HepG2 (cell line): ENCODE results near the gene ZNF546. TPM values are rescaled to one million over a fixed set of nuclear protein-coding genes. Genes with fewer than 3 reads are reported as not detected.

ENCODE experiments used
- ATAC-seq: fragments of 200-7000 bp; cut with Tn5 transposase; 3 replicates; pipeline ENCODE4 v1.9.1; 2020; ENCODE audit warnings: mild to moderate bottlenecking, moderate library complexity
- BruUV-seq: library from RNA; stranded (reverse); fragments of 400-500 nt; replicated peaks from 2 replicates; lab custom pipeline; 2021; lab: Mats Ljungman, UMichigan
- CTCF ChIA-PET: fragments of 300-600 bp; formaldehyde crosslinking; extraction: SDS; loops from one replicate; lab custom pipeline; 2021; ENCODE audit warnings: low total read pairs, inconsistent platforms, low intra/inter-chr PET ratio; lab: Yijun Ruan, JAX
- POLR2A ChIA-PET: fragments of 350-600 bp; sonication (Branson Sonifier 250); formaldehyde crosslinking; loops from one replicate; lab custom pipeline; 2020; ENCODE audit warnings: antibody characterized with exemption, inconsistent platforms; lab: Yijun Ruan, JAX
- DNase-seq: peaks from one replicate; pipeline ENCODE4 v3.0.0-alpha.2; 2015; ENCODE audit warnings: low spot score
- FAIRE-seq: peaks from 3 replicates; lab custom pipeline; 2011; peaks lifted over from hg19 to GRCh38; lab: Jason Lieb, UNC
- H2AFZ ChIP-seq: one replicate; pipeline ENCODE4 v1.6.1; 2011; ENCODE audit warnings: low read length, inconsistent platforms
- H3K27ac ChIP-seq: fragments of 300-600 bp; 3 replicates; pipeline ENCODE4 v1.8.0; 2011; ENCODE audit warnings: mixed run types, mild to moderate bottlenecking, mixed read lengths, low read length, inconsistent platforms; ENCODE audit not compliant: insufficient read depth; ENCODE audit errors: extremely low read length
- H3K27me3 ChIP-seq, 2 experiments: fragments of 200-600 bp in 1 of 2; 2 replicates in 1 of 2; 3 replicates in 1 of 2; pipeline versions ENCODE4 v1.6.0 to v1.8.0; 2011; ENCODE audit warnings: low read length in 2 of 2, mild to moderate bottlenecking in 2 of 2, moderate library complexity in 2 of 2, inconsistent platforms in 1 of 2; ENCODE audit not compliant: insufficient read depth in 2 of 2, control insufficient read depth in 1 of 2
- H3K36me3 ChIP-seq, 2 experiments: fragments of 200-600 bp in 1 of 2; replicated peaks in 1 of 2; 2 replicates in 1 of 2; 3 replicates in 1 of 2; pipeline versions ENCODE4 v1.5.1 to v1.8.0; 2011; ENCODE audit warnings: low read length in 2 of 2, inconsistent platforms in 1 of 2; ENCODE audit not compliant: insufficient read depth in 2 of 2, control insufficient read depth in 1 of 2
- H3K4me1 ChIP-seq: 2 replicates; pipeline ENCODE4 v1.5.1; 2012; ENCODE audit warnings: low read length, inconsistent platforms; ENCODE audit not compliant: insufficient read depth
- H3K4me2 ChIP-seq: 2 replicates; pipeline ENCODE4 v1.6.0; 2011; ENCODE audit warnings: low read depth, low read length, inconsistent platforms
- H3K4me3 ChIP-seq, 3 experiments: fragments of 200-600 bp in 1 of 3; sonication (generic), shearing (Covaris generic) in 1 of 3; replicated peaks in 1 of 3; 2 replicates each; pipeline ENCODE4 v1.5.1; 2011 to 2016; ENCODE audit warnings: low read length in 3 of 3, inconsistent platforms in 2 of 3, low read depth in 2 of 3, mild to moderate bottlenecking in 2 of 3, control low read depth in 1 of 3, mixed read lengths in 1 of 3; ENCODE audit not compliant: insufficient read depth in 1 of 3
- H3K79me2 ChIP-seq: one replicate; pipeline ENCODE4 v1.6.1; 2011; ENCODE audit warnings: low read length, inconsistent platforms; ENCODE audit not compliant: insufficient read depth
- H3K9ac ChIP-seq: 2 replicates; pipeline ENCODE4 v1.6.0; 2011; ENCODE audit warnings: mild to moderate bottlenecking, low read depth, low read length, inconsistent platforms; ENCODE audit not compliant: insufficient read depth
- H3K9me3 ChIP-seq: 2 replicates; pipeline ENCODE4 v1.5.1; 2012; ENCODE audit warnings: mild to moderate bottlenecking, low read length
- H4K20me1 ChIP-seq: 2 replicates; pipeline ENCODE4 v1.6.0; 2011; ENCODE audit warnings: inconsistent platforms, mild to moderate bottlenecking, low read length, moderate library complexity; ENCODE audit not compliant: insufficient read depth
- FOSL2 ChIP-seq: sonication (generic); formaldehyde crosslinking; IDR thresholded peaks from 2 replicates; pipeline ENCODE4 v1.4.0; 2020; ENCODE audit warnings: missing genetic modification reagents
- KLF6 ChIP-seq: IDR thresholded peaks from 2 replicates; pipeline ENCODE4 v1.8.0; 2016; ENCODE audit warnings: missing biosample characterization, missing genetic modification reagents
- RNF2 ChIP-seq: fragments of 450-650 bp; conservative IDR thresholded peaks from 2 replicates; pipeline ENCODE4 v1.6.1; 2016; ENCODE audit warnings: low read depth
- U2AF1 ChIP-seq: fragments of 200-400 bp; formaldehyde crosslinking; optimal IDR thresholded peaks from 2 replicates; pipeline ENCODE3; 2017; ENCODE audit warnings: mild to moderate bottlenecking, low read depth, low read length
- ZBTB8A ChIP-seq: sonication (generic); formaldehyde crosslinking; IDR thresholded peaks from 2 replicates; pipeline ENCODE4 v1.4.0; 2020; ENCODE audit warnings: mild to moderate bottlenecking, low read depth, missing genetic modification reagents, borderline replicate concordance
- ZFP82 ChIP-seq: sonication (generic); formaldehyde crosslinking; IDR thresholded peaks from 2 replicates; pipeline ENCODE4 v1.5.1; 2020; ENCODE audit warnings: mild to moderate bottlenecking, missing genetic modification reagents, borderline replicate concordance
- ZNF337 ChIP-seq: sonication (generic); formaldehyde crosslinking; IDR thresholded peaks from 2 replicates; pipeline ENCODE4 v1.5.1; 2020; ENCODE audit warnings: missing genetic modification reagents, low read depth, mild to moderate bottlenecking, borderline replicate concordance
- ZNF430 ChIP-seq: sonication (generic); formaldehyde crosslinking; IDR thresholded peaks from 2 replicates; pipeline ENCODE4 v1.9.0; 2021; ENCODE audit warnings: mild to moderate bottlenecking, missing genetic modification reagents
- ZNF484 ChIP-seq: sonication (generic); formaldehyde crosslinking; IDR thresholded peaks from 2 replicates; pipeline ENCODE4 v1.5.1; 2020; ENCODE audit warnings: mild to moderate bottlenecking, low read depth, missing genetic modification reagents, borderline replicate concordance
- ZNF737 ChIP-seq: sonication (generic); formaldehyde crosslinking; IDR thresholded peaks from 2 replicates; pipeline ENCODE4 v1.5.0; 2020; ENCODE audit warnings: missing genetic modification reagents, mild to moderate bottlenecking, borderline replicate concordance
- ZNF784 ChIP-seq: sonication (generic); formaldehyde crosslinking; IDR thresholded peaks from 2 replicates; pipeline ENCODE4 v1.5.1; 2020; ENCODE audit warnings: missing genetic modification reagents, mild to moderate bottlenecking, borderline replicate concordance
- ZSCAN12 ChIP-seq: sonication (generic); formaldehyde crosslinking; IDR thresholded peaks from 2 replicates; pipeline ENCODE4 v1.9.0; 2021; ENCODE audit warnings: mild to moderate bottlenecking, missing genetic modification reagents
- ZSCAN21 ChIP-seq: sonication (generic); formaldehyde crosslinking; IDR thresholded peaks from 2 replicates; pipeline ENCODE4 v1.8.0; 2022; ENCODE audit warnings: mild to moderate bottlenecking, missing genetic modification reagents, moderate library complexity, borderline replicate concordance
- WGBS: methylation state at CpG from one replicate; pipeline ENCODE4 v1.1.6; 2017; ENCODE audit warnings: low lambda C conversion rate; 5-methylcytosine and 5-hydroxymethylcytosine counted together
- in situ Hi-C: cut with HindIII; loops from 2 replicates; pipeline ENCODE4 v1.10.0; 2017; ENCODE audit warnings: low pct_unique_long_range_greater_than_20kb; ENCODE audit not compliant: extremely low pct_ligation_motif_present
- intact Hi-C: fragments of 100-400 bp; cut with micrococcal nuclease; formaldehyde crosslinking; loops from one replicate; pipeline ENCODE4 v1.10.0; 2022; ENCODE audit not compliant: unreplicated experiment
- polyA plus RNA-seq, 8 experiments: library from polyadenylated mRNA; depleted of rRNA in 3 of 8; stranded (reverse) in 7 of 8; unstranded in 1 of 8; fragments of >200 nt; fragmentation: Illumina TruSeq in 4 of 8; extraction: Trizol in 4 of 8; gene quantifications; 2 replicates each; pipeline versions ENCODE4 v1.2.1 to v1.2.3, GENCODE V29; 2011 to 2016; ENCODE audit warnings: low read depth in 4 of 8, missing spikeins in 1 of 8, mixed read lengths in 1 of 8; ENCODE audit not compliant: insufficient read depth in 1 of 8
- total RNA-seq, 5 experiments: library from RNA; depleted of rRNA; stranded (reverse); fragments of >200 nt; fragmentation: Illumina TruSeq; extraction: Trizol; gene quantifications; 2 replicates each; pipeline ENCODE4 v1.2.3, GENCODE V29; 2016; ENCODE audit warnings: low read depth in 1 of 5
- TF ChIP-seq, protein P1 (sequence below): IDR thresholded peaks from 2 replicates; pipeline ENCODE4 v1.4.0; 2020; ENCODE audit warnings: mild to moderate bottlenecking, missing genetic modification reagents

Gene ZNF546
- total and polyA plus RNA-seq, 2 of the 13 experiments (the other 11 are each of a cell fraction or from before 2014, with no cell fraction given) = 2.2 to 4.1 TPM

DNA sequence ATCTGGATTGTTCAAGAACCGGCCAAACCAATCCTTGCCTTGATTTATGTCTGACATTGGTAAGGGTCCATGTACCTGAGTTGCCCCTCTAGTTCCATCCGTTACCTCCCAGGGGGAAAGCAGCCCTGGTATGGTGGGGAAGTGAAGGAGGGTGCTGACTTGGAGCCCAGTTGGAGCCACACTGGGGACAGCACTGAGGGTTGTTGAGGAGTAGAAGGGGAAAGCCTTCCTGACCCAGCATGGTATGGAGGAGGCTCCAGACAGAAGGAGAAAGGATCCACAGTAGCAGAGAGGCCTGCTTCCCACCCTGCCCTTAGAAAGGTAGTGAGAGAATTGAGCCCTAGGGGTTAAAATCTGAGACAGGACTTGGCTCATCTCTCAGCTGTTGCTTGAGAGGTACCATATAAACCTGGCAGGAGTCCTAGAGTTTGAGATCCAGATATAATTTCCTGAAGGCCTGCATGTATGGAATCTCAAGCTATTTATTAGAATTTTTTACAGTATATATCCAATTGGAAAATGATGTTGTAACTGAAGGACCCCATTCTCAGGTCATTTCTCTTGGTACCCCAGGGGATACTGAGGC lies 45.7 kb upstream of the ZNF546 start (continued):
- TF ChIP-seq ZNF784 (CRISPR knock-in tag) = no peak
- no peak for TF ChIP-seq ZSCAN12
- TF ChIP-seq ZSCAN21 (CRISPR knock-in tag) = no peak

GRCh38 chr19:39951686-39952085 lies 45.2 kb upstream of the ZNF546 start:
- CTCF ChIA-PET = no interaction called here

GRCh38 chr19:39953915-39954314 lies 42.9 kb upstream of the ZNF546 start:
- ATAC-seq = no peak
- Histone ChIP-seq H3K27ac (no peak overlapping the region), H3K4me2 (no peak overlapping the region), H2AFZ (no peak overlapping the region), H3K36me3 (no peaks in the 10 kb centered on the region), H3K9me3 (no peaks in the 10 kb centered on the region), H3K9ac (no peak overlapping the region), H3K79me2 (no peaks in the 10 kb centered on the region), H3K27me3 (no peaks in the 10 kb centered on the region), H3K4me1 (no peaks in the 10 kb centered on the region), H3K4me3 (no peak overlapping the region), H4K20me1 (no peaks in the 10 kb centered on the region)
- ChIA-PET CTCF (no interaction called here), POLR2A (interaction anchor here (1.2 kb wide), 1 partner anchor 17 kb away, joined by 3 read pairs; the partner anchor contains the start of gene PSMC4)
- 82% methylated on average over 7 of the region's 7 CpGs for WGBS
- intact Hi-C loops = no loop called here
- DNase-seq = no peak
- no peak for FAIRE-seq
- in situ Hi-C loops = no loop called here
- BruUV-seq = no TSS peak
- no peak for TF ChIP-seq KLF6 (CRISPR knock-in tag)
- TF ChIP-seq ZFP82 = no peak
- no peak for TF ChIP-seq ZBTB8A (CRISPR knock-in tag)
- no peak for TF ChIP-seq ZNF430
- no peak for TF ChIP-seq RNF2
- TF ChIP-seq ZNF737 = no peak
- TF ChIP-seq, protein P1, sequence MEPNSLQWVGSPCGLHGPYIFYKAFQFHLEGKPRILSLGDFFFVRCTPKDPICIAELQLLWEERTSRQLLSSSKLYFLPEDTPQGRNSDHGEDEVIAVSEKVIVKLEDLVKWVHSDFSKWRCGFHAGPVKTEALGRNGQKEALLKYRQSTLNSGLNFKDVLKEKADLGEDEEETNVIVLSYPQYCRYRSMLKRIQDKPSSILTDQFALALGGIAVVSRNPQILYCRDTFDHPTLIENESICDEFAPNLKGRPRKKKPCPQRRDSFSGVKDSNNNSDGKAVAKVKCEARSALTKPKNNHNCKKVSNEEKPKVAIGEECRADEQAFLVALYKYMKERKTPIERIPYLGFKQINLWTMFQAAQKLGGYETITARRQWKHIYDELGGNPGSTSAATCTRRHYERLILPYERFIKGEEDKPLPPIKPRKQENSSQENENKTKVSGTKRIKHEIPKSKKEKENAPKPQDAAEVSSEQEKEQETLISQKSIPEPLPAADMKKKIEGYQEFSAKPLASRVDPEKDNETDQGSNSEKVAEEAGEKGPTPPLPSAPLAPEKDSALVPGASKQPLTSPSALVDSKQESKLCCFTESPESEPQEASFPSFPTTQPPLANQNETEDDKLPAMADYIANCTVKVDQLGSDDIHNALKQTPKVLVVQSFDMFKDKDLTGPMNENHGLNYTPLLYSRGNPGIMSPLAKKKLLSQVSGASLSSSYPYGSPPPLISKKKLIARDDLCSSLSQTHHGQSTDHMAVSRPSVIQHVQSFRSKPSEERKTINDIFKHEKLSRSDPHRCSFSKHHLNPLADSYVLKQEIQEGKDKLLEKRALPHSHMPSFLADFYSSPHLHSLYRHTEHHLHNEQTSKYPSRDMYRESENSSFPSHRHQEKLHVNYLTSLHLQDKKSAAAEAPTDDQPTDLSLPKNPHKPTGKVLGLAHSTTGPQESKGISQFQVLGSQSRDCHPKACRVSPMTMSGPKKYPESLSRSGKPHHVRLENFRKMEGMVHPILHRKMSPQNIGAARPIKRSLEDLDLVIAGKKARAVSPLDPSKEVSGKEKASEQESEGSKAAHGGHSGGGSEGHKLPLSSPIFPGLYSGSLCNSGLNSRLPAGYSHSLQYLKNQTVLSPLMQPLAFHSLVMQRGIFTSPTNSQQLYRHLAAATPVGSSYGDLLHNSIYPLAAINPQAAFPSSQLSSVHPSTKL = no peak
- no peak for TF ChIP-seq U2AF1
- no peak for TF ChIP-seq ZNF484 (CRISPR knock-in tag)

More at GRCh38 chr19:39951686-39952085, 45.2 kb upstream of the ZNF546 start:
- DNase-seq (no peak), FAIRE-seq (no peak), ATAC-seq (no peak)
- no peaks in the 10 kb centered on the region for H3K9me3 ChIP-seq
- H3K79me2 ChIP-seq = no peaks in the 10 kb centered on the region
- 29% methylated on average over 3 of the region's 3 CpGs for WGBS
- POLR2A ChIA-PET = no interaction called here
- intact Hi-C loops = no loop called here
- no peak overlapping the region for H3K4me3 ChIP-seq
- H3K27me3 ChIP-seq = no peaks in the 10 kb centered on the region
- in situ Hi-C loops = no loop called here
- peaks cover 2% of the 10 kb centered on the region for H3K4me1 ChIP-seq
- H3K27ac ChIP-seq = no peak overlapping the region
- no peak overlapping the region for H3K4me2 ChIP-seq
- H4K20me1 ChIP-seq = no peaks in the 10 kb centered on the region
- H3K36me3 ChIP-seq = no peaks in the 10 kb centered on the region
- H2AFZ ChIP-seq = no peak overlapping the region
- H3K9ac ChIP-seq = no peak overlapping the region
- TF ChIP-seq FOSL2 (CRISPR knock-in tag) = peak; percentile 55; the same call in 1 of the 2 replicates
- TF ChIP-seq ZNF337 (CRISPR knock-in tag) = no peak
- BruUV-seq = no TSS peak
